ENCODE data around the gene HNRNPA2B1. TPM values are rescaled to one million over a fixed set of nuclear protein-coding genes. Genes with fewer than 3 reads are reported as not detected.

Gene HNRNPA2B1
- total RNA-seq, 1 experiment from 2014 or later = 1,101 TPM

DNA sequence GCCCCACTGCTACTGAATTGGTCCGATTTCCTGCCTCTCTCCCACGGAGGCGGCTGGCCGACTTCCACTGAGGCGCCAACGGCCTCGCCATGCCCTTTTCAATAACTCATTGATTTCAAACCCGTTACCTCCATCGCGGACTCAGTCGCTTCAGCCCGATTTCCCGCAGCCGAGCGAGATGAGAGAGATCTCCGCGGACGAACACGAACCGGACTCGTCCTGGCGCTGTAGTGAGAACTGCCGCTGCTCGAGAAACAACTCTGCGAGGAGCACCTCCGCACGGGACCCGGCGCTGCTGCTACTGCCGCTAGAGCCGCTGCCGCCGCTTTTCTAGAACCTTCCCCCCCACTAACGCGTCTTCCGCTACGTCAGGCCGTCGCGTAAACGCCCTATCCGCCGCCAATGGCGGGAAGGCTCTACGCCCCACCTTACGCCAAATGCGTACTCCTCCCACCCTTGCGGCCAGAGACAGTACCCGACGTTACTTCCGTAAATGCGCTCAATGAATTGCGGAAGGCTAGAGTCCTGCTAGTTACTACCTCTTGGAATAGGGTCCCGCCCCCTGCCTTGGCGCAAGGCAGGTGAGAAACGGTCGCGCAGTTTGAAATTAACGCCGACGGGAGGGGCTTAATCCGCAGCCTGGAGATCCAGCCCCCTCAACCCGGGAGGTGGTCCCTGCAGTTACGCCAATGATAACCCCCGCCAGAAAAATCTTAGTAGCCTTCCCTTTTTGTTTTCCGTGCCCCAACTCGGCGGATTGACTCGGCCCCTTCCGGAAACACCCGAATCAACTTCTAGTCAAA, at the start of gene HNRNPA2B1 (continued):
- TF ChIP-seq GRHL2 (CRISPR knock-in tag; IDR thresholded peaks at IDR 0.05; ENCODE audit: insufficient replicate concordance, severe bottlenecking) = no peak
- TF ChIP-seq, protein P1, sequence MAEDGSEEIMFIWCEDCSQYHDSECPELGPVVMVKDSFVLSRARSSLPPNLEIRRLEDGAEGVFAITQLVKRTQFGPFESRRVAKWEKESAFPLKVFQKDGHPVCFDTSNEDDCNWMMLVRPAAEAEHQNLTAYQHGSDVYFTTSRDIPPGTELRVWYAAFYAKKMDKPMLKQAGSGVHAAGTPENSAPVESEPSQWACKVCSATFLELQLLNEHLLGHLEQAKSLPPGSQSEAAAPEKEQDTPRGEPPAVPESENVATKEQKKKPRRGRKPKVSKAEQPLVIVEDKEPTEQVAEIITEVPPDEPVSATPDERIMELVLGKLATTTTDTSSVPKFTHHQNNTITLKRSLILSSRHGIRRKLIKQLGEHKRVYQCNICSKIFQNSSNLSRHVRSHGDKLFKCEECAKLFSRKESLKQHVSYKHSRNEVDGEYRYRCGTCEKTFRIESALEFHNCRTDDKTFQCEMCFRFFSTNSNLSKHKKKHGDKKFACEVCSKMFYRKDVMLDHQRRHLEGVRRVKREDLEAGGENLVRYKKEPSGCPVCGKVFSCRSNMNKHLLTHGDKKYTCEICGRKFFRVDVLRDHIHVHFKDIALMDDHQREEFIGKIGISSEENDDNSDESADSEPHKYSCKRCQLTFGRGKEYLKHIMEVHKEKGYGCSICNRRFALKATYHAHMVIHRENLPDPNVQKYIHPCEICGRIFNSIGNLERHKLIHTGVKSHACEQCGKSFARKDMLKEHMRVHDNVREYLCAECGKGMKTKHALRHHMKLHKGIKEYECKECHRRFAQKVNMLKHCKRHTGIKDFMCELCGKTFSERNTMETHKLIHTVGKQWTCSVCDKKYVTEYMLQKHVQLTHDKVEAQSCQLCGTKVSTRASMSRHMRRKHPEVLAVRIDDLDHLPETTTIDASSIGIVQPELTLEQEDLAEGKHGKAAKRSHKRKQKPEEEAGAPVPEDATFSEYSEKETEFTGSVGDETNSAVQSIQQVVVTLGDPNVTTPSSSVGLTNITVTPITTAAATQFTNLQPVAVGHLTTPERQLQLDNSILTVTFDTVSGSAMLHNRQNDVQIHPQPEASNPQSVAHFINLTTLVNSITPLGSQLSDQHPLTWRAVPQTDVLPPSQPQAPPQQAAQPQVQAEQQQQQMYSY (CRISPR knock-in tag; IDR thresholded peaks at IDR 0.05) = 0 out of 2 replicates have a peak, but pooled peaks have one; percentile 26
- TF ChIP-seq, protein P2, sequence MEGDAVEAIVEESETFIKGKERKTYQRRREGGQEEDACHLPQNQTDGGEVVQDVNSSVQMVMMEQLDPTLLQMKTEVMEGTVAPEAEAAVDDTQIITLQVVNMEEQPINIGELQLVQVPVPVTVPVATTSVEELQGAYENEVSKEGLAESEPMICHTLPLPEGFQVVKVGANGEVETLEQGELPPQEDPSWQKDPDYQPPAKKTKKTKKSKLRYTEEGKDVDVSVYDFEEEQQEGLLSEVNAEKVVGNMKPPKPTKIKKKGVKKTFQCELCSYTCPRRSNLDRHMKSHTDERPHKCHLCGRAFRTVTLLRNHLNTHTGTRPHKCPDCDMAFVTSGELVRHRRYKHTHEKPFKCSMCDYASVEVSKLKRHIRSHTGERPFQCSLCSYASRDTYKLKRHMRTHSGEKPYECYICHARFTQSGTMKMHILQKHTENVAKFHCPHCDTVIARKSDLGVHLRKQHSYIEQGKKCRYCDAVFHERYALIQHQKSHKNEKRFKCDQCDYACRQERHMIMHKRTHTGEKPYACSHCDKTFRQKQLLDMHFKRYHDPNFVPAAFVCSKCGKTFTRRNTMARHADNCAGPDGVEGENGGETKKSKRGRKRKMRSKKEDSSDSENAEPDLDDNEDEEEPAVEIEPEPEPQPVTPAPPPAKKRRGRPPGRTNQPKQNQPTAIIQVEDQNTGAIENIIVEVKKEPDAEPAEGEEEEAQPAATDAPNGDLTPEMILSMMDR (IDR thresholded peaks at IDR 0.05) = no peak
- no peak for TF ChIP-seq NR2C2 (CRISPR knock-in tag; IDR thresholded peaks at IDR 0.05)
- TF ChIP-seq KAT7 (CRISPR knock-in tag; IDR thresholded peaks at IDR 0.05; ENCODE audit: borderline replicate concordance) = 0 out of 2 replicates have a peak, but pooled peaks have one; percentile 62
- TF ChIP-seq ZBTB21 (CRISPR knock-in tag; IDR thresholded peaks at IDR 0.05; ENCODE audit: borderline replicate concordance) = no peak
- no peak for TF ChIP-seq RORB (CRISPR knock-in tag; IDR thresholded peaks at IDR 0.05)
- TF ChIP-seq NFATC4 (CRISPR knock-in tag; IDR thresholded peaks at IDR 0.05) = no peak
- no peak for TF ChIP-seq SOX15 (CRISPR knock-in tag; IDR thresholded peaks at IDR 0.05)
- TF ChIP-seq, protein P3, sequence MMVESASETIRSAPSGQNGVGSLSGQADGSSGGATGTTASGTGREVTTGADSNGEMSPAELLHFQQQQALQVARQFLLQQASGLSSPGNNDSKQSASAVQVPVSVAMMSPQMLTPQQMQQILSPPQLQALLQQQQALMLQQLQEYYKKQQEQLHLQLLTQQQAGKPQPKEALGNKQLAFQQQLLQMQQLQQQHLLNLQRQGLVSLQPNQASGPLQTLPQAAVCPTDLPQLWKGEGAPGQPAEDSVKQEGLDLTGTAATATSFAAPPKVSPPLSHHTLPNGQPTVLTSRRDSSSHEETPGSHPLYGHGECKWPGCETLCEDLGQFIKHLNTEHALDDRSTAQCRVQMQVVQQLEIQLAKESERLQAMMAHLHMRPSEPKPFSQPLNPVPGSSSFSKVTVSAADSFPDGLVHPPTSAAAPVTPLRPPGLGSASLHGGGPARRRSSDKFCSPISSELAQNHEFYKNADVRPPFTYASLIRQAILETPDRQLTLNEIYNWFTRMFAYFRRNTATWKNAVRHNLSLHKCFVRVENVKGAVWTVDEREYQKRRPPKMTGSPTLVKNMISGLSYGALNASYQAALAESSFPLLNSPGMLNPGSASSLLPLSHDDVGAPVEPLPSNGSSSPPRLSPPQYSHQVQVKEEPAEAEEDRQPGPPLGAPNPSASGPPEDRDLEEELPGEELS (CRISPR knock-in tag; IDR thresholded peaks at IDR 0.05) = no peak
- TF ChIP-seq, protein P4, sequence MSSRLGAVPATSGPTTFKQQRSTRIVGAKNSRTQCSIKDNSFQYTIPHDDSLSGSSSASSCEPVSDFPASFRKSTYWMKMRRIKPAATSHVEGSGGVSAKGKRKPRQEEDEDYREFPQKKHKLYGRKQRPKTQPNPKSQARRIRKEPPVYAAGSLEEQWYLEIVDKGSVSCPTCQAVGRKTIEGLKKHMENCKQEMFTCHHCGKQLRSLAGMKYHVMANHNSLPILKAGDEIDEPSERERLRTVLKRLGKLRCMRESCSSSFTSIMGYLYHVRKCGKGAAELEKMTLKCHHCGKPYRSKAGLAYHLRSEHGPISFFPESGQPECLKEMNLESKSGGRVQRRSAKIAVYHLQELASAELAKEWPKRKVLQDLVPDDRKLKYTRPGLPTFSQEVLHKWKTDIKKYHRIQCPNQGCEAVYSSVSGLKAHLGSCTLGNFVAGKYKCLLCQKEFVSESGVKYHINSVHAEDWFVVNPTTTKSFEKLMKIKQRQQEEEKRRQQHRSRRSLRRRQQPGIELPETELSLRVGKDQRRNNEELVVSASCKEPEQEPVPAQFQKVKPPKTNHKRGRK (CRISPR knock-in tag; IDR thresholded peaks at IDR 0.05; ENCODE audit: borderline replicate concordance) = no peak
- peak; percentile 62; the same call in 1 of the 2 replicates for TF ChIP-seq SMAD4 (CRISPR knock-in tag; IDR thresholded peaks at IDR 0.05)
- no peak; the same call in 1 of the 2 replicates for TF ChIP-seq ESRRA (CRISPR knock-in tag; IDR thresholded peaks at IDR 0.05; ENCODE audit: borderline replicate concordance)
- peak; percentile 16; the same call in 1 of the 2 replicates for TF ChIP-seq TEAD1 (CRISPR knock-in tag; IDR thresholded peaks at IDR 0.05)
- no peak for TF ChIP-seq ZNF138 (CRISPR knock-in tag; conservative IDR thresholded peaks at IDR 0.05)
- peak; percentile 41; the same call in 1 of the 2 replicates for TF ChIP-seq TEAD4 (CRISPR knock-in tag; IDR thresholded peaks at IDR 0.05)
- TF ChIP-seq, protein P5, sequence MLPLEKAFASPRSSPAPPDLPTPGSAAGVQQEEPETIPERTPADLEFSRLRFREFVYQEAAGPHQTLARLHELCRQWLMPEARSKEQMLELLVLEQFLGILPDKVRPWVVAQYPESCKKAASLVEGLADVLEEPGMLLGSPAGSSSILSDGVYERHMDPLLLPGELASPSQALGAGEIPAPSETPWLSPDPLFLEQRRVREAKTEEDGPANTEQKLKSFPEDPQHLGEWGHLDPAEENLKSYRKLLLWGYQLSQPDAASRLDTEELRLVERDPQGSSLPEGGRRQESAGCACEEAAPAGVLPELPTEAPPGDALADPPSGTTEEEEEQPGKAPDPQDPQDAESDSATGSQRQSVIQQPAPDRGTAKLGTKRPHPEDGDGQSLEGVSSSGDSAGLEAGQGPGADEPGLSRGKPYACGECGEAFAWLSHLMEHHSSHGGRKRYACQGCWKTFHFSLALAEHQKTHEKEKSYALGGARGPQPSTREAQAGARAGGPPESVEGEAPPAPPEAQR (CRISPR knock-in tag; IDR thresholded peaks at IDR 0.05) = no peak
- TF ChIP-seq MYBL2 (CRISPR knock-in tag; IDR thresholded peaks at IDR 0.05) = peak; percentile 99
- no peak for TF ChIP-seq TCF7 (CRISPR knock-in tag; IDR thresholded peaks at IDR 0.05; ENCODE audit: low read depth)
- no peak for TF ChIP-seq ZNF317 (CRISPR knock-in tag; IDR thresholded peaks at IDR 0.05; ENCODE audit: borderline replicate concordance, low read depth)
- TF ChIP-seq, protein P6, sequence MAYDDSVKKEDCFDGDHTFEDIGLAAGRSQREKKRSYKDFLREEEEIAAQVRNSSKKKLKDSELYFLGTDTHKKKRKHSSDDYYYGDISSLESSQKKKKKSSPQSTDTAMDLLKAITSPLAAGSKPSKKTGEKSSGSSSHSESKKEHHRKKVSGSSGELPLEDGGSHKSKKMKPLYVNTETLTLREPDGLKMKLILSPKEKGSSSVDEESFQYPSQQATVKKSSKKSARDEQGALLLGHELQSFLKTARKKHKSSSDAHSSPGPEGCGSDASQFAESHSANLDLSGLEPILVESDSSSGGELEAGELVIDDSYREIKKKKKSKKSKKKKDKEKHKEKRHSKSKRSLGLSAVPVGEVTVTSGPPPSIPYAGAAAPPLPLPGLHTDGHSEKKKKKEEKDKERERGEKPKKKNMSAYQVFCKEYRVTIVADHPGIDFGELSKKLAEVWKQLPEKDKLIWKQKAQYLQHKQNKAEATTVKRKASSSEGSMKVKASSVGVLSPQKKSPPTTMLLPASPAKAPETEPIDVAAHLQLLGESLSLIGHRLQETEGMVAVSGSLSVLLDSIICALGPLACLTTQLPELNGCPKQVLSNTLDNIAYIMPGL (CRISPR knock-in tag; IDR thresholded peaks at IDR 0.05) = no peak
- no peak for TF ChIP-seq NR3C1 (CRISPR knock-in tag; conservative IDR thresholded peaks at IDR 0.05; ENCODE audit: low read depth)
